BLaER1 treated with 17β-estradiol and CSF1 and Interleukin-3, amounts not matched to agents 10 nM and 100 nM (cell line): ENCODE data around the gene TNFRSF12A.

Experiments used
- H3K27ac ChIP-seq, 11 experiments: shearing (Covaris generic); formaldehyde crosslinking; 2 replicates each; pipeline ENCODE4 v1.8.1; 2022
- H3K27me3 ChIP-seq, 11 experiments: shearing (Covaris generic); formaldehyde crosslinking; 2 replicates each; pipeline ENCODE4 v1.8.1; 2022
- H3K36me3 ChIP-seq, 11 experiments: shearing (Covaris generic); formaldehyde crosslinking; 2 replicates each; pipeline ENCODE4 v1.8.1; 2022
- H3K4me1 ChIP-seq, 10 experiments: shearing (Covaris generic); formaldehyde crosslinking; 2 replicates each; pipeline ENCODE4 v1.8.1; 2022
- H3K4me2 ChIP-seq, 11 experiments: shearing (Covaris generic); formaldehyde crosslinking; 2 replicates each; pipeline ENCODE4 v1.8.1; 2022
- H3K4me3 ChIP-seq, 10 experiments: shearing (Covaris generic); formaldehyde crosslinking; 2 replicates each; pipeline ENCODE4 v1.8.1; 2022
- H3K9ac ChIP-seq, 11 experiments: shearing (Covaris generic); formaldehyde crosslinking; 2 replicates each; pipeline ENCODE4 v1.8.1; 2022
- H3K9me3 ChIP-seq, 11 experiments: shearing (Covaris generic); formaldehyde crosslinking; replicated peaks in 1 of 11; 2 replicates each; pipeline ENCODE4 v1.8.1; 2022
- H4K20me1 ChIP-seq, 11 experiments: shearing (Covaris generic); formaldehyde crosslinking; 2 replicates each; pipeline ENCODE4 v1.8.1; 2022
- Cebpa-rat ChIP-seq, 11 experiments: shearing (Covaris generic); IDR thresholded peaks; 2 replicates each; pipeline ENCODE4 v1.8.1; 2022

The TNFRSF12A gene

GRCh38 chr16:3017794-3018506 lies 2.2 kb upstream of the TNFRSF12A start, which contains the start of gene CLDN6:
Gene CLDN6, minus strand, starts transcription at chr16:3018183. Its CDS starts 2,162 bp downstream, at chr16:3016021.
- peaks cover 20 to 66% (median 56%) of the 10 kb centered on the region in 11 experiments for H3K27me3 ChIP-seq
- peaks cover 27 to 47% (median 44%) of the 10 kb centered on the region in 10 experiments for H3K4me1 ChIP-seq
- H3K4me3 ChIP-seq, result no peak within 1 kb of the TSS
- H4K20me1 ChIP-seq, result peaks cover 0 to 38% (median 26%) of the 10 kb centered on the region in 11 experiments; a peak in 19 of 22 replicates
- peak within 1 kb of the TSS in 8 of 11 experiments; percentile 14 to 97 (median 36); a peak in 8 of 22 replicates for H3K4me2 ChIP-seq
- no peak within 1 kb of the TSS for H3K9ac ChIP-seq
- TF ChIP-seq Cebpa-rat (IDR thresholded peaks at IDR 0.05), result no peak
- no peaks in the 10 kb centered on the region for H3K36me3 ChIP-seq
- no peak within 1 kb of the TSS for H3K27ac ChIP-seq
- no peaks in the 10 kb centered on the region for H3K9me3 ChIP-seq

GRCh38 chr16:3019594-3020246 lies 448 bp upstream of the TNFRSF12A start:
- Histone ChIP-seq H3K27ac (peak overlapping the region in 1 of 11 experiments; percentile 14; a peak in 3 of 22 replicates), H4K20me1 (peaks cover 0 to 40% (median 35%) of the 10 kb centered on the region in 11 experiments; a peak in 19 of 22 replicates), H3K4me1 (peaks cover 39 to 57% (median 54%) of the 10 kb centered on the region in 10 experiments), H3K36me3 (no peaks in the 10 kb centered on the region), H3K9ac (peak overlapping the region in 10 of 11 experiments; percentile 33 to 95 (median 78); a peak in 17 of 22 replicates), H3K9me3 (no peaks in the 10 kb centered on the region), H3K27me3 (peaks cover 4 to 49% (median 39%) of the 10 kb centered on the region in 11 experiments; a peak in 17 of 22 replicates), H3K4me3 (peak overlapping the region; percentile 58 to 82 (median 72)), H3K4me2 (peak overlapping the region; percentile 95 to 100 (median 99))
- no peak for TF ChIP-seq Cebpa-rat (IDR thresholded peaks at IDR 0.05)

- H3K9ac ChIP-seq, result peak overlapping the region; percentile 33 to 96 (median 81); a peak in 21 of 22 replicates
- peaks cover 4 to 10% (median 5%) of the 10 kb centered on the region in 11 experiments; a peak in 21 of 22 replicates for H3K36me3 ChIP-seq
- H3K27ac ChIP-seq, result peak overlapping the region in 10 of 11 experiments; percentile 28 to 96 (median 67); a peak in 18 of 22 replicates
- peaks cover 49 to 68% (median 63%) of the 10 kb centered on the region in 10 experiments for H3K4me1 ChIP-seq
- H3K9me3 ChIP-seq, result no peaks in the 10 kb centered on the region
- H3K27me3 ChIP-seq, result peaks cover 4 to 40% (median 33%) of the 10 kb centered on the region in 11 experiments; a peak in 15 of 22 replicates
- no peak for TF ChIP-seq Cebpa-rat (IDR thresholded peaks at IDR 0.05)
- H3K4me2 ChIP-seq, result peak overlapping the region; percentile 95 to 100 (median 99)
- H4K20me1 ChIP-seq, result peaks cover 0 to 51% (median 47%) of the 10 kb centered on the region in 11 experiments; a peak in 19 of 22 replicates
- H3K4me3 ChIP-seq, result peak overlapping the region; percentile 58 to 82 (median 72)
Measured at GRCh38 chr16:3020604-3021448, 658 bp downstream of the TNFRSF12A start.

- peaks cover 49 to 68% (median 63%) of the 10 kb centered on the region in 10 experiments for H3K4me1 ChIP-seq
- peak overlapping the region in 10 of 11 experiments; percentile 10 to 96 (median 40); a peak in 15 of 22 replicates for H3K27ac ChIP-seq
- no peak for TF ChIP-seq Cebpa-rat (IDR thresholded peaks at IDR 0.05)
- peaks cover 0 to 59% (median 55%) of the 10 kb centered on the region in 11 experiments; a peak in 19 of 22 replicates for H4K20me1 ChIP-seq
- peak overlapping the region; percentile 58 to 82 (median 72); a peak in 19 of 20 replicates for H3K4me3 ChIP-seq
- H3K9me3 ChIP-seq, result no peaks in the 10 kb centered on the region
- H3K27me3 ChIP-seq, result peaks cover 4 to 40% (median 33%) of the 10 kb centered on the region in 11 experiments; a peak in 15 of 22 replicates
- H3K9ac ChIP-seq, result peak overlapping the region in 10 of 11 experiments; percentile 72 to 99 (median 82); a peak in 21 of 22 replicates
- H3K36me3 ChIP-seq, result peaks cover 12 to 18% (median 13%) of the 10 kb centered on the region in 11 experiments
- peak overlapping the region; percentile 95 to 100 (median 99) for H3K4me2 ChIP-seq
Measured at GRCh38 chr16:3021449-3022207, 1.5 kb downstream of the TNFRSF12A start.

GRCh38 chr16:3022208-3022683 lies 2.1 kb downstream of the TNFRSF12A start:
- no peak for TF ChIP-seq Cebpa-rat (IDR thresholded peaks at IDR 0.05)
- Histone ChIP-seq H3K36me3 (peaks cover 18 to 24% (median 20%) of the 10 kb centered on the region in 11 experiments), H3K27ac (peak overlapping the region in 10 of 11 experiments; percentile 10 to 98 (median 57); a peak in 14 of 22 replicates), H3K4me3 (peak overlapping the region in 6 of 10 experiments; percentile 58 to 82 (median 75); a peak in 14 of 20 replicates), H4K20me1 (peaks cover 0 to 65% (median 61%) of the 10 kb centered on the region in 11 experiments; a peak in 20 of 22 replicates), H3K27me3 (peaks cover 4 to 36% (median 28%) of the 10 kb centered on the region in 11 experiments; a peak in 15 of 22 replicates), H3K9me3 (no peaks in the 10 kb centered on the region), H3K4me2 (peak overlapping the region; percentile 95 to 100 (median 99)), H3K4me1 (peaks cover 49 to 74% (median 64%) of the 10 kb centered on the region in 10 experiments), H3K9ac (peak overlapping the region in 10 of 11 experiments; percentile 72 to 99 (median 93); a peak in 17 of 22 replicates)

- H3K9ac ChIP-seq, result peak overlapping the region; percentile 91 to 99 (median 94); a peak in 20 of 22 replicates
- H3K4me3 ChIP-seq, result peak overlapping the region; percentile 66 to 82 (median 74)
- peaks cover 4 to 34% (median 24%) of the 10 kb centered on the region in 11 experiments; a peak in 15 of 22 replicates for H3K27me3 ChIP-seq
- peak overlapping the region in 10 of 11 experiments; percentile 91 to 98 (median 96); a peak in 15 of 22 replicates for H3K27ac ChIP-seq
- no peaks in the 10 kb centered on the region for H3K9me3 ChIP-seq
- H4K20me1 ChIP-seq, result peaks cover 0 to 71% (median 67%) of the 10 kb centered on the region in 11 experiments; a peak in 20 of 22 replicates
- peak overlapping the region; percentile 95 to 100 (median 99) for H3K4me2 ChIP-seq
- peaks cover 52 to 79% (median 70%) of the 10 kb centered on the region in 10 experiments for H3K4me1 ChIP-seq
- TF ChIP-seq Cebpa-rat (IDR thresholded peaks at IDR 0.05), result no peak
- peaks cover 20 to 28% (median 23%) of the 10 kb centered on the region in 11 experiments for H3K36me3 ChIP-seq
Measured at GRCh38 chr16:3022684-3023414, 2.7 kb downstream of the TNFRSF12A start.
